Ishikawa (cell line): Measurements from ENCODE around the gene RPS15.

Source experiments
- CEBPB ChIP-seq: IDR thresholded peaks from 2 replicates; pipeline ENCODE4 v1.6.1; 2012
- CREB1 ChIP-seq: IDR thresholded peaks from 2 replicates; pipeline ENCODE4 v1.6.1; 2012; ENCODE audit warnings: low read depth
- EGR1 ChIP-seq: IDR thresholded peaks from 2 replicates; pipeline ENCODE4 v1.6.1; 2012
- EP300 ChIP-seq: IDR thresholded peaks from 2 replicates; pipeline ENCODE4 v1.6.1; 2012; ENCODE audit warnings: borderline replicate concordance
- FOXM1 ChIP-seq: IDR thresholded peaks from 2 replicates; pipeline ENCODE4 v1.6.1; 2012; ENCODE audit warnings: low read depth, borderline replicate concordance
- MAX ChIP-seq: IDR thresholded peaks from 2 replicates; pipeline ENCODE4 v1.6.1; 2012
- NFIC ChIP-seq: IDR thresholded peaks from 2 replicates; pipeline ENCODE4 v1.6.1; 2012
- RAD21 ChIP-seq: IDR thresholded peaks from 2 replicates; pipeline ENCODE4 v1.6.1; 2012; ENCODE audit warnings: low read depth
- REST ChIP-seq: IDR thresholded peaks from 2 replicates; pipeline ENCODE4 v1.6.1; 2012; ENCODE audit warnings: low read depth, mild to moderate bottlenecking
- TAF1 ChIP-seq: IDR thresholded peaks from 2 replicates; pipeline ENCODE4 v1.6.1; 2012; ENCODE audit warnings: low read depth, mild to moderate bottlenecking
- TCF12 ChIP-seq: IDR thresholded peaks from 2 replicates; pipeline ENCODE4 v1.6.1; 2012; ENCODE audit warnings: low read depth
- TEAD4 ChIP-seq: IDR thresholded peaks from 2 replicates; pipeline ENCODE4 v1.6.1; 2012
- USF1 ChIP-seq: IDR thresholded peaks from 2 replicates; pipeline ENCODE4 v1.6.1; 2012
- YY1 ChIP-seq: IDR thresholded peaks from 2 replicates; pipeline ENCODE4 v1.6.1; 2012; ENCODE audit warnings: low read depth
- ZBTB7A ChIP-seq: IDR thresholded peaks from 2 replicates; pipeline ENCODE4 v1.6.1; 2012; ENCODE audit warnings: low read depth

RPS15 gene

GRCh38 chr19:1481893-1482360 lies 43.7 kb downstream of the RPS15 start:
- TF ChIP-seq TCF12 = no peak
- no peak for TF ChIP-seq EGR1
- TF ChIP-seq NFIC = no peak
- no peak for TF ChIP-seq USF1

GRCh38 chr19:1482361-1483130 lies 44.4 kb downstream of the RPS15 start:
- TF ChIP-seq REST (peak; percentile 25; the same call in 1 of the 2 replicates), NFIC (no peak)

GRCh38 chr19:1483131-1483978 lies 45.2 kb downstream of the RPS15 start:
- TF ChIP-seq TEAD4 (no peak), REST (no peak), TCF12 (no peak), ZBTB7A (no peak), CREB1 (no peak), EP300 (no peak), FOXM1 (no peak), NFIC (no peak), YY1 (no peak), EGR1 (no peak), CEBPB (no peak), RAD21 (no peak), MAX (no peak), USF1 (no peak)

GRCh38 chr19:1483979-1484428 lies 45.8 kb downstream of the RPS15 start:
- TF ChIP-seq RAD21 (no peak), TAF1 (no peak), ZBTB7A (no peak), REST (no peak), TCF12 (no peak), TEAD4 (no peak), CEBPB (no peak), USF1 (no peak), MAX (no peak), EGR1 (no peak), EP300 (no peak), YY1 (no peak), FOXM1 (no peak), NFIC (no peak)
